T-cell (primary cell): ENCODE data around the gene LRRK1. TPM values are rescaled to one million over a fixed set of nuclear protein-coding genes. Genes with fewer than 3 reads are reported as not detected.

Experiments
- ATAC-seq, 4 experiments: fragments of 200-7000 bp in 3 of 4; fragments of 150-1000 bp in 1 of 4; cut with Tn5 transposase; replicated peaks in 1 of 4; 1 replicate in 3 of 4; 2 replicates in 1 of 4; pipeline ENCODE4 v1.10.0; 2021; ENCODE audit warnings: moderate library complexity in 3 of 4, mild to moderate bottlenecking in 2 of 4, moderate number of reproducible peaks in 1 of 4
- CTCF ChIA-PET, 2 donors: fragments of 300-600 bp; sonication (Branson Sonifier 250); formaldehyde crosslinking; loops; one replicate each; lab custom pipeline; 2022; ENCODE audit warnings: antibody characterized with exemption in 2 of 2; lab: Charles Lee
- POLR2A ChIA-PET, 2 donors: fragments of 300-600 bp; sonication (Branson Sonifier 250); formaldehyde crosslinking; loops; one replicate each; lab custom pipeline; 2022; ENCODE audit warnings: antibody characterized with exemption in 2 of 2; lab: Charles Lee
- DNase-seq, 35 experiments: peaks; one replicate each; pipeline versions ENCODE4 v3.0.0 to v3.0.0-alpha.2; 2013 to 2023
- H3K27ac ChIP-seq: one replicate; pipeline ENCODE4 v1.5.1; 2013; ENCODE audit warnings: low read length
- H3K27me3 ChIP-seq, 2 experiments: replicated peaks in 1 of 2; 1 replicate in 1 of 2; 2 replicates in 1 of 2; pipeline versions ENCODE4 v1.6.1 to v1.7.0; 2013; ENCODE audit warnings: low read length in 1 of 2, mixed read lengths in 1 of 2; ENCODE audit not compliant: control insufficient read depth in 2 of 2, insufficient read depth in 2 of 2; ENCODE audit errors: extremely low read depth in 1 of 2
- H3K36me3 ChIP-seq, 2 donors: 1 replicate in 1 of 2; 2 replicates in 1 of 2; pipeline versions ENCODE4 v1.6.1 to v1.7.0; 2013; ENCODE audit warnings: low read length in 1 of 2; ENCODE audit not compliant: control insufficient read depth in 2 of 2, insufficient read depth in 1 of 2; ENCODE audit errors: extremely low read depth in 1 of 2
- H3K4me1 ChIP-seq, 2 experiments: 1 replicate in 1 of 2; 2 replicates in 1 of 2; pipeline versions ENCODE4 v1.6.1 to v1.7.0; 2013; ENCODE audit warnings: low read length in 2 of 2, mixed read lengths in 1 of 2; ENCODE audit not compliant: insufficient read depth in 2 of 2, control insufficient read depth in 1 of 2; ENCODE audit errors: extremely low read depth in 1 of 2
- H3K4me3 ChIP-seq, 2 donors: 1 replicate in 1 of 2; 2 replicates in 1 of 2; pipeline versions ENCODE4 v1.5.1 to v1.7.0; 2013; ENCODE audit warnings: mild to moderate bottlenecking in 2 of 2, low read length in 1 of 2, moderate library complexity in 1 of 2; ENCODE audit not compliant: control insufficient read depth in 1 of 2; ENCODE audit errors: extremely low read depth in 1 of 2
- H3K9me3 ChIP-seq: 2 replicates; pipeline ENCODE4 v1.7.0; 2013
- H3K27ac Mint-ChIP-seq, 2 donors: one replicate each; pipeline ENCODE4 v1.8.0; 2020 to 2021; ENCODE audit warnings: mild to moderate bottlenecking in 2 of 2, mixed read lengths in 2 of 2
- H3K27me3 Mint-ChIP-seq, 2 donors: one replicate each; pipeline ENCODE4 v1.8.0; 2021 to 2022; ENCODE audit warnings: mixed read lengths in 2 of 2
- H3K36me3 Mint-ChIP-seq: one replicate; pipeline ENCODE4 v1.8.0; 2021; ENCODE audit warnings: mixed read lengths
- H3K4me1 Mint-ChIP-seq, 3 donors: one replicate each; pipeline ENCODE4 v1.8.0; 2020 to 2022; ENCODE audit warnings: mixed read lengths in 3 of 3, mild to moderate bottlenecking in 1 of 3
- H3K4me3 Mint-ChIP-seq, 3 donors: one replicate each; pipeline ENCODE4 v1.8.0; 2020 to 2022; ENCODE audit warnings: mild to moderate bottlenecking in 3 of 3, mixed read lengths in 3 of 3, moderate library complexity in 3 of 3
- H3K9me3 Mint-ChIP-seq, 3 donors: one replicate each; pipeline ENCODE4 v1.8.0; 2020 to 2022; ENCODE audit warnings: mixed read lengths in 3 of 3
- WGBS: methylation state at CpG from one replicate; pipeline ENCODE4 v1.1.5; 2013; ENCODE audit warnings: missing lambda C conversion rate; ENCODE audit not compliant: insufficient coverage; 5-methylcytosine and 5-hydroxymethylcytosine counted together
- total RNA-seq, 35 experiments: library from RNA in 6 of 35; stranded (reverse) in 6 of 35; fragments of 120-200 nt in 1 of 35; gene quantifications; one replicate each; pipeline versions ENCODE4 v1.2.1 to v1.2.4 and lab custom pipeline; 2013 to 2026

LRRK1 gene
- total RNA-seq, 5 donors from 2014 or later (not counting 1 experiment from before 2014, with no cell fraction given), result 1.1 to 2.0 (median 1.7) TPM

DNA sequence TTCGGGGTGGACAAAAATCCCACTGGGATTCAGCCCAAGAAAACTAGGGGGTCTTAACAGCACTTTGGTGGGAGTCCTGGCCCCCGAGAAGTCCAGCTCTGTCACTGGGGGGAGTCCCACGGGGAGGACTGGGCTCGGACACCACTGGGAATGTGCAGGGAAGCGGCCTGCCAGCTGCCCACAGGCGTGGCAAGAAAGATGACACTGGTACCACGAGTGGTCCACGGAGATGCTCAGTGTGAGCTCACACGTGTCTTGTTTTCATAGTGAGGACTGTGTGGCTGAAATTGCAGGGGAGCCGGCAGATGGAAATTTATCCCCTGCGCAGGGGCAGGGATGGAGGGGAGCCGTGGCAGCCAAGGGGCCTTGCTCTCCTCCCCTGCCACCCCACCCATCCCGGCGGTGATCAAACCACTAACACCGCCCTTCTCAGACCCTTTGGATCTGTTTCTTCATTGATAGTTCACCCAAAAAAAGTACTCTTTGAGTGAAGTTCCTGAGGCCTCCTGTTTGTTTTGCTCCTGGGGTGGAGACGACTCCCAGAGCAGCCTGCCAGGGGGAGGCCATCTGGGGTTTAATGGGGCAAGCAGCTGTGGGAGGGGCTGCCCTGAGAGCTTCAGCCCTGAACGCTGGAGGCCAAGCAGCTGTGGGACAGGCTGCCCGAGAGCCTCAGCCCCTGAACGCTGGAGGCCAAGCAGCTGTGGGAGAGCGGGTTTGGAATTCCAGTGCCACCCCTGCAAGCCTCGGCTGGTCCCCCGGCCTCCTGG is 130.9 kb downstream of the LRRK1 start:
- Histone ChIP-seq H3K4me1 (no peaks in the 10 kb centered on the region), H3K9me3 (no peaks in the 10 kb centered on the region), H3K36me3 (no peaks in the 10 kb centered on the region), H3K27ac (no peak overlapping the region), H3K27me3 (peaks cover 0 to 39% of the 10 kb centered on the region in 2 experiments), H3K4me3 (no peak overlapping the region)
- no peak for DNase-seq
- H3K4me1 Mint-ChIP-seq, result no peaks in the 10 kb centered on the region
- no peaks in the 10 kb centered on the region for H3K9me3 Mint-ChIP-seq
- H3K4me3 Mint-ChIP-seq, result no peak overlapping the region
- CTCF ChIA-PET, result no interaction called here
- H3K36me3 Mint-ChIP-seq, result no peaks in the 10 kb centered on the region
- no peaks in the 10 kb centered on the region for H3K27me3 Mint-ChIP-seq
- POLR2A ChIA-PET, result no interaction called here
- H3K27ac Mint-ChIP-seq, result no peak overlapping the region
- 79% methylated on average over 18 of the region's 22 CpGs for WGBS
- no peak for ATAC-seq

DNA sequence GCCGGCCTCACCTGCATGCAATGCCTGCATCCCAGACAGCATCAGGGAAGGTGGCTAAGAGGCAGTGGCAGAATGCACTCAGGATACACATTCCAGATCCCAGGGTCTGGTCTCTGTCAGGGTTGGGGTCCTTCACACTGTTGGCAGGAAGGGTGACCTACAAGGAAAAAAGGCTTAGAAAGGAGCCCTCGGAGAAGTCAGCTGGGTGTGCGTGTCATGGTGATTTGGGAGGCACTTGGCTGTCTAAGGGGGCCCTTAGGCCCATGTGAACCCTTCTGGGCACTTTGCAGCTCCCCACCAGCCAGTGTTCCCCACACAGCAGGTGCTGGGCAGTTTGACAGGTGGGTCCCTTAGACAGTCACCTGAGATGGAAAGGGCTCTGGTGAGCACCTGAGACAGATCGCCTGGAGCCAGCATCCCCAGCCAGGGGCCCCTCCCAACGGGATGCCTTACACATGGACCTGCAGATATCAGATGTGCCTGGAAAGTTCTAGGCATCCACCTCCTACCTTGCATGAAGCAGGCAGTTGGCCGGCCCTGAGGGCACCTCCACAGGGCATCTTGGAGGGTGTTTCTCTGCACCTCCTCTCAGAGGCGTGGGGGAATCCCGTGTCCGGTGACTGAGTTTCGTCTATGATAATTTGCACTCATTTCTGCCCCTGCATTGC is 131.6 kb downstream of the LRRK1 start:
- Histone ChIP-seq H3K4me1 (no peaks in the 10 kb centered on the region), H3K36me3 (no peaks in the 10 kb centered on the region), H3K4me3 (no peak overlapping the region), H3K27me3 (peaks cover 0 to 37% of the 10 kb centered on the region in 2 experiments), H3K27ac (no peak overlapping the region), H3K9me3 (no peaks in the 10 kb centered on the region)
- POLR2A ChIA-PET, result no interaction called here
- H3K4me3 Mint-ChIP-seq, result no peak overlapping the region
- H3K4me1 Mint-ChIP-seq, result no peaks in the 10 kb centered on the region
- WGBS, result 58% methylated on average over 4 of the region's 10 CpGs
- no peaks in the 10 kb centered on the region for H3K9me3 Mint-ChIP-seq
- ATAC-seq, result no peak
- no peaks in the 10 kb centered on the region for H3K27me3 Mint-ChIP-seq
- no peaks in the 10 kb centered on the region for H3K36me3 Mint-ChIP-seq
- no peak for DNase-seq
- CTCF ChIA-PET, result no interaction called here
- no peak overlapping the region for H3K27ac Mint-ChIP-seq

DNA sequence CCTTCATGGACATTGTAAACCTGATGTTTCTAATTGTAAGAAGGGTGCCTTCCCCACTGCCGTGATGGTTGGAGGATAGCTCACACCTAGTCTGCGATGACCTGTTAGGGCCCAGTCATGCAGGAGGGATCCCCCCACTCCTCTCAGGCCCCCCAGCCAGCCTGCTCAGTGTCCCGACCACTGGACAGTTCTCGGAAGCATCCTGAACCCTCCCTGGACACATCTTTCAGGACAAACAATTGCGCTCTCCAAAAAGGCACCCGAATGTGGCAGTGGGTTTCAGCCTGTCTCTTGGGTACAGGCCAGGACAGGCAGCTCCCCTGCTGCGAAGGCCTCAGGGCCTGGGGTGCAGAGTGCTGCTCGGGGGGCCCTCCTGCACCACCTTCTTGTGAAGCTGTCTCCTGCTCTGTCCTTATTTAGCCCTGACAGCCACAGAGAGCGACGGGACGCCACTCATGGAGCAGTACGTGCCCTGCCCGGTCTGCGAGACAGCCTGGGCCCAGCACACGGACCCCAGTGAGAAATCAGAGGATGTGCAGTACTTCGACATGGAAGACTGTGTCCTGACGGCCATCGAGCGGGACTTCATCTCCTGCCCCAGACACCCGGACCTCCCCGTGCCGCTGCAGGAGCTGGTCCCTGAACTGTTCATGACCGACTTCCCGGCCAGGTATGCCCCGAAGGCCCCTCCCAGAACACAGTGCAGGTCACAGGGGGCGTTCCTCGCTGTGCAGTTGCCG is 132.3 kb downstream of the LRRK1 start:
- WGBS, result 87% methylated on average over 26 of the region's 28 CpGs
- DNase-seq, result no peak
- H3K27ac ChIP-seq, result no peak overlapping the region
- ATAC-seq, result no peak
- no peak overlapping the region for H3K4me3 ChIP-seq
- H3K4me3 Mint-ChIP-seq, result no peak overlapping the region
- H3K36me3 Mint-ChIP-seq, result no peaks in the 10 kb centered on the region
- H3K27me3 ChIP-seq, result peaks cover 0 to 31% of the 10 kb centered on the region in 2 experiments
- H3K27ac Mint-ChIP-seq, result no peak overlapping the region
- H3K4me1 Mint-ChIP-seq, result no peaks in the 10 kb centered on the region
- H3K4me1 ChIP-seq, result no peaks in the 10 kb centered on the region
- H3K9me3 Mint-ChIP-seq, result no peaks in the 10 kb centered on the region
- no peaks in the 10 kb centered on the region for H3K27me3 Mint-ChIP-seq
- ChIA-PET POLR2A (no interaction called here), CTCF (no interaction called here)
- no peaks in the 10 kb centered on the region for H3K9me3 ChIP-seq
- H3K36me3 ChIP-seq, result no peaks in the 10 kb centered on the region

DNA sequence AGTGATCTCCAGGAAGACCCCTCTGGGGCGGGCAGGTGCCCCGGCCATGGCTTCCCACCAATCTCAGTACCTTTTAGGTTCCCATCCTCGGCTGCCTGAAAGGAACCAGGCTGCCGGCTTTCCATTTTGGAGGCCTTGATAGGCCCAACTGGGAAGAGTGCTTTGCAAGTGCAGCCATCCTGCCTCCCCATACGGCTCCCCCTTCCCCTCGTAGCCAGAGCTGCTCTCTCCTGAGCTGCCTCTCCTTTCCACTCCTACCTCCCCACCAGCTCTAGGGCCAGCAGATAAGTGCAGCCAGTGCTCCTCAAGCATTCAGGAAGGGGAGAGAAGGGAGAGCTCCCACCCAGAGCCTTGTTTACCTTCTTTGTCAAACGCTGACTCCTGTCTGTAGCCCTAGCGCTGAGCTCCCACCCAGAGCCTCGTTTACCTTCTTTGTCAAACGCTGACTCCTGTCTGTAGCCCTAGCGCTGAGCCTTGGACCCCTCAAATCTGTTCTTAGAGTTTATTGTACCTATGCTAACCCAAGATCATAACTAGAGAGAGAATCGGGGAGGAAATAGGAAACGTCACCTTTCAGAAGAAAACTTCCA is 133.0 kb downstream of the LRRK1 start:
- 88% methylated on average over 8 of the region's 13 CpGs for WGBS
- Mint-ChIP-seq H3K27ac (no peak overlapping the region), H3K4me1 (no peaks in the 10 kb centered on the region), H3K27me3 (no peaks in the 10 kb centered on the region), H3K36me3 (no peaks in the 10 kb centered on the region), H3K9me3 (no peaks in the 10 kb centered on the region), H3K4me3 (no peak overlapping the region)
- H3K27me3 ChIP-seq, result peaks cover 0 to 30% of the 10 kb centered on the region in 2 experiments
- ChIA-PET POLR2A (no interaction called here), CTCF (no interaction called here)
- H3K4me3 ChIP-seq, result no peak overlapping the region
- H3K4me1 ChIP-seq, result no peaks in the 10 kb centered on the region
- DNase-seq (no peak), ATAC-seq (no peak)
- H3K36me3 ChIP-seq, result no peaks in the 10 kb centered on the region
- no peaks in the 10 kb centered on the region for H3K9me3 ChIP-seq
- H3K27ac ChIP-seq, result no peak overlapping the region

DNA sequence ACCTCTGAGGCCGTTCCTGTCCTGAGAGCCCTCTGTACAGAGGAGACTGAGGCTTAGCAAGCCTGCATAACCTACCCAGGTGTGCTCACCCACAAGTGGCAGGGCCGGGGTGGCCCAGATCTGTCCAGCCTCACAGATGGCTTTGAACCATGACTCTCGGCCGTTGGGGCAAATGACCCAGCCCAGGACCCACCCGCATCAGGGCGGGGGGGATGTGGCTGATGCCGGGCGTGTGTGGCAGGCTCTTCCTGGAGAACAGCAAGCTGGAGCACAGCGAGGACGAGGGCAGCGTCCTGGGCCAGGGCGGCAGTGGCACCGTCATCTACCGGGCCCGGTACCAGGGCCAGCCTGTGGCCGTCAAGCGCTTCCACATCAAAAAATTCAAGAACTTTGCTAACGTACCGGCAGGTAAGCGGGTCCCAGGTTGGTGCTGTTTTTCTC is 133.5 kb downstream of the LRRK1 start:
- H3K9me3 ChIP-seq, result no peaks in the 10 kb centered on the region
- Mint-ChIP-seq H3K36me3 (no peaks in the 10 kb centered on the region), H3K27me3 (no peaks in the 10 kb centered on the region), H3K4me1 (no peaks in the 10 kb centered on the region), H3K27ac (no peak overlapping the region), H3K9me3 (no peaks in the 10 kb centered on the region), H3K4me3 (no peak overlapping the region)
- ATAC-seq (no peak), DNase-seq (no peak)
- H3K27me3 ChIP-seq, result peaks cover 0 to 30% of the 10 kb centered on the region in 2 experiments
- no peaks in the 10 kb centered on the region for H3K4me1 ChIP-seq
- ChIA-PET CTCF (no interaction called here), POLR2A (no interaction called here)
- no peaks in the 10 kb centered on the region for H3K36me3 ChIP-seq
- H3K27ac ChIP-seq, result no peak overlapping the region
- 92% methylated on average over 20 of the region's 20 CpGs for WGBS
- no peak overlapping the region for H3K4me3 ChIP-seq

DNA sequence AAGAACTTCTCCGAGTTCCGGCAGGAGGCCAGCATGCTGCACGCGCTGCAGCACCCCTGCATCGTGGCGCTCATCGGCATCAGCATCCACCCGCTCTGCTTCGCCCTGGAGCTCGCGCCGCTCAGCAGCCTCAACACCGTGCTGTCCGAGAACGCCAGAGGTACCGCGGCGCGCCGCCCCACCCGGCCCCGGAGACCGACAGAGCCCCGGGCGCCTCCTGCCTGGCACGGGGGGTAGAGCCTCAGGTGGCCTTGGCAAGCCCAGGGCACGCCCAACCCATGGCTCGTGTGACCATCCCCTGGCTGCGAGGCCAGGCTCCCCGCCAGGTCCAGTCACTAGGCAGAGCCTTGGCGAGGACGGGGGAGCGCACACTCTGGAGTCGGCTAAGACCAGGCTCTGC is 134.1 kb downstream of the LRRK1 start:
- DNase-seq (no peak), ATAC-seq (no peak)
- Histone ChIP-seq H3K27ac (no peak overlapping the region), H3K36me3 (no peaks in the 10 kb centered on the region), H3K4me3 (no peak overlapping the region), H3K9me3 (no peaks in the 10 kb centered on the region), H3K4me1 (no peaks in the 10 kb centered on the region), H3K27me3 (peaks cover 0 to 30% of the 10 kb centered on the region in 2 experiments)
- CTCF ChIA-PET, result no interaction called here
- Mint-ChIP-seq H3K4me1 (no peaks in the 10 kb centered on the region), H3K4me3 (no peak overlapping the region), H3K27me3 (no peaks in the 10 kb centered on the region), H3K9me3 (no peaks in the 10 kb centered on the region), H3K27ac (no peak overlapping the region), H3K36me3 (no peaks in the 10 kb centered on the region)
- WGBS, result 94% methylated on average over 31 of the region's 34 CpGs
- POLR2A ChIA-PET, result no interaction called here
